ENCODE results near the gene PLOD1. TPM values are rescaled to one million over a fixed set of nuclear protein-coding genes. Genes with fewer than 3 reads are reported as not detected.
"Not testable (repeated sequence)": the region's sequence is repeated elsewhere in the genome, so short reads cannot be mapped to it uniquely, and the experiment has no call there.

Gene PLOD1
- total RNA-seq, 4 donors from 2014 or later: 23.9 to 66.5 (median 54.8) TPM

- no peak overlapping the region for H3K4me3 ChIP-seq
- H3K27ac ChIP-seq: no peak overlapping the region
- ATAC-seq: no peak
- DNase-seq: no peak
- intact Hi-C loops (cut with DNase I; ENCODE audit: low total_unique reads) (no loop called here), in situ Hi-C loops (cut with MboI; ENCODE audit: low sequenced_read_pairs in 4 of 4) (loop anchor here in 3 of 4 donors (5.0 to 10.0 kb wide), 2 partner anchors 53 to 56 kb away; partner anchors contain the start of gene NPPA (in 2 of the 3))
- no peaks in the 10 kb centered on the region for H3K36me3 ChIP-seq
- H3K27me3 ChIP-seq: peaks cover 18 to 28% (median 24%) of the 10 kb centered on the region in 3 donors
- H3K4me1 ChIP-seq: no peaks in the 10 kb centered on the region
- TF ChIP-seq CTCF (IDR thresholded peaks at IDR 0.05 in 4 of 5, conservative IDR thresholded peaks at IDR 0.05 in 1 of 5) (no peak), POLR2A (IDR thresholded peaks at IDR 0.05) (no peak)
- H3K9me3 ChIP-seq: no peaks in the 10 kb centered on the region
These were observed 36.3 kb upstream of the PLOD1 start for GRCh38 chr1:11898086-11898785.

GRCh38 chr1:11898831-11899467 is 35.6 kb upstream of the PLOD1 start:
- Histone ChIP-seq H3K4me3 (no peak overlapping the region), H3K9me3 (no peaks in the 10 kb centered on the region), H3K27ac (no peak overlapping the region), H3K4me1 (no peaks in the 10 kb centered on the region), H3K36me3 (no peaks in the 10 kb centered on the region), H3K27me3 (peaks cover 18 to 28% (median 24%) of the 10 kb centered on the region in 3 donors)
- in situ Hi-C loops (cut with MboI; ENCODE audit: low sequenced_read_pairs in 4 of 4): loop anchor here in 3 of 4 donors (5.0 to 10.0 kb wide), 2 partner anchors 54 to 57 kb away; partner anchors contain the start of gene NPPA (in 2 of the 3)
- ATAC-seq (no peak), DNase-seq (no peak)
- intact Hi-C loops (cut with DNase I; ENCODE audit: low total_unique reads): no loop called here
- TF ChIP-seq CTCF (IDR thresholded peaks at IDR 0.05 in 4 of 5, conservative IDR thresholded peaks at IDR 0.05 in 1 of 5) (no peak), POLR2A (IDR thresholded peaks at IDR 0.05) (no peak)

- H3K4me3 ChIP-seq; intact Hi-C loops (cut with DNase I; ENCODE audit: low total_unique reads); H3K4me1 ChIP-seq; H3K36me3 ChIP-seq; H3K27ac ChIP-seq; H3K9me3 ChIP-seq; DNase-seq: not testable (repeated sequence)
- peaks cover 18 to 24% (median 18%) of the 10 kb centered on the region in 3 donors for H3K27me3 ChIP-seq
- ATAC-seq: peak; percentile 50 to 73
- in situ Hi-C loops (cut with MboI; ENCODE audit: low sequenced_read_pairs in 4 of 4): loop anchor here in 1 of 4 donors (5.0 kb wide), 1 partner anchor 59 kb away; no protein-coding TSS in a partner anchor
These were observed 33.1 kb upstream of the PLOD1 start for GRCh38 chr1:11901446-11901845.

GRCh38 chr1:11903210-11903609 is 31.3 kb upstream of the PLOD1 start:
- intact Hi-C loops (cut with DNase I; ENCODE audit: low total_unique reads) (no loop called here), in situ Hi-C loops (cut with MboI; ENCODE audit: low sequenced_read_pairs in 4 of 4) (loop anchor here in 1 of 4 donors (5.0 kb wide), 1 partner anchor 61 kb away; no protein-coding TSS in a partner anchor)
- H3K27ac ChIP-seq: no peak overlapping the region
- no peak overlapping the region for H3K4me3 ChIP-seq
- no peaks in the 10 kb centered on the region for H3K9me3 ChIP-seq
- DNase-seq (no peak), ATAC-seq (no peak)
- no peak for TF ChIP-seq POLR2A (IDR thresholded peaks at IDR 0.05)
- no peak for TF ChIP-seq CTCF (IDR thresholded peaks at IDR 0.05 in 4 of 5, conservative IDR thresholded peaks at IDR 0.05 in 1 of 5)
- peaks cover 8 to 14% (median 12%) of the 10 kb centered on the region in 3 donors for H3K27me3 ChIP-seq
- no peaks in the 10 kb centered on the region for H3K4me1 ChIP-seq
- H3K36me3 ChIP-seq: no peaks in the 10 kb centered on the region

- H3K27me3 ChIP-seq; intact Hi-C loops (cut with DNase I; ENCODE audit: low total_unique reads); H3K27ac ChIP-seq; ATAC-seq; H3K4me3 ChIP-seq; DNase-seq; H3K36me3 ChIP-seq; H3K4me1 ChIP-seq; H3K9me3 ChIP-seq: not testable (repeated sequence)
- in situ Hi-C loops (cut with MboI; ENCODE audit: low sequenced_read_pairs in 4 of 4): loop anchor here in 1 of 4 donors (5.0 kb wide), 1 partner anchor 62 kb away; no protein-coding TSS in a partner anchor
These were observed 30.4 kb upstream of the PLOD1 start for GRCh38 chr1:11904156-11904555.

All from gastrocnemius medialis (tissue), 4 donors.